Activated B cell treated with CpG ODN at 0.5 μM for 24 hours (primary cell): Measurements from ENCODE around the gene EIF1AX. TPM values are rescaled to one million over a fixed set of nuclear protein-coding genes. Genes with fewer than 3 reads are reported as not detected.
"Not testable (repeated sequence)": the region's sequence is repeated elsewhere in the genome, so short reads cannot be mapped to it uniquely, and the experiment has no call there.

Source experiments
- ATAC-seq: fragments of 200-7000 bp; cut with Tn5 transposase; one replicate; pipeline ENCODE4 v1.10.0; 2021; ENCODE audit warnings: low read depth, mild to moderate bottlenecking, moderate library complexity
- CTCF ChIA-PET: fragments of 350-600 bp; sonication (Branson Sonifier 250); formaldehyde crosslinking; loops from one replicate; lab custom pipeline; 2021; ENCODE audit warnings: antibody characterized with exemption; lab: Charles Lee
- POLR2A ChIA-PET: fragments of 350-600 bp; sonication (Branson Sonifier 250); formaldehyde crosslinking; loops from one replicate; lab custom pipeline; 2021; ENCODE audit warnings: antibody characterized with exemption; lab: Charles Lee
- DNase-seq: peaks from one replicate; pipeline ENCODE4 v3.0.0; 2022
- H3K27ac Mint-ChIP-seq: one replicate; pipeline ENCODE4 v1.8.0; 2020; ENCODE audit warnings: mixed read lengths
- H3K27me3 Mint-ChIP-seq: one replicate; pipeline ENCODE4 v1.8.0; 2021; ENCODE audit warnings: mixed read lengths
- H3K36me3 Mint-ChIP-seq: one replicate; pipeline ENCODE4 v1.8.0; 2021; ENCODE audit warnings: low read depth, mixed read lengths
- H3K4me1 Mint-ChIP-seq: one replicate; pipeline ENCODE4 v1.8.0; 2021; ENCODE audit warnings: mixed read lengths
- H3K4me3 Mint-ChIP-seq: one replicate; pipeline ENCODE4 v1.8.0; 2020; ENCODE audit warnings: mild to moderate bottlenecking, mixed read lengths
- H3K9me3 Mint-ChIP-seq: one replicate; pipeline ENCODE4 v1.8.0; 2020; ENCODE audit warnings: mixed read lengths
- intact Hi-C: fragments of 100-400 bp; cut with micrococcal nuclease; formaldehyde crosslinking; loops from one replicate; pipeline ENCODE4 v1.15.1; 2024
- total RNA-seq: library from RNA; stranded (reverse); gene quantifications from 2 replicates; pipeline ENCODE4 v1.2.3, GENCODE V29; 2022
- TF ChIP-seq, protein P1 (sequence below): fragments of 200-600 bp; IDR thresholded peaks from one replicate; pipeline ENCODE4 v1.8.0; 2022; ENCODE audit warnings: antibody characterized with exemption, mild to moderate bottlenecking

EIF1AX gene
- total RNA-seq, 1 donor from 2014 or later: 58.8 TPM

DNA sequence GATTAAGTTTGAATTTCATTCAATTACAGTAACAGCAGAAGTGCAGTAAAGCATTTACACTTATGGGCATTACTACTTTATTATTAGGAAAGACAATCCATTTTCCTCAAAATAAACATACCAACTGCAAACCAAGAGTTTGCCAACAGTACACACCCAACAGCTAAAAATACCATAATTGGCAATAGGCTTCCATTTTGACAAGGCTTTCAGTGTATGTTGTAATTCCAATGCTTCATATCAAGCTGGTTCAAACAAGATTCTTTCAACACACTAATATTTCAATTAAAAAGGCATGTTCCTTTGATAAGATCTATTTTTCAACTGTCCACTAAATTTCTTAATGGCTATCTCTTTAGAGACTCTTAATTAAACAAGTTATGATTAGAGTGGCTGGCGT, 12.1 kb downstream of the EIF1AX start:
- CTCF ChIA-PET: no interaction called here
- Mint-ChIP-seq H3K4me3 (no peak overlapping the region), H3K9me3 (no peaks in the 10 kb centered on the region), H3K27me3 (no peaks in the 10 kb centered on the region), H3K36me3 (peaks cover 44% of the 10 kb centered on the region), H3K4me1 (no peaks in the 10 kb centered on the region), H3K27ac (no peak overlapping the region)
- POLR2A ChIA-PET: interaction anchor here (2.2 kb wide), 1 partner anchor 11 kb away, joined by 15 read pairs; the partner anchor contains the start of gene EIF1AX
- DNase-seq (no peak), ATAC-seq (no peak)
- TF ChIP-seq, protein P1, sequence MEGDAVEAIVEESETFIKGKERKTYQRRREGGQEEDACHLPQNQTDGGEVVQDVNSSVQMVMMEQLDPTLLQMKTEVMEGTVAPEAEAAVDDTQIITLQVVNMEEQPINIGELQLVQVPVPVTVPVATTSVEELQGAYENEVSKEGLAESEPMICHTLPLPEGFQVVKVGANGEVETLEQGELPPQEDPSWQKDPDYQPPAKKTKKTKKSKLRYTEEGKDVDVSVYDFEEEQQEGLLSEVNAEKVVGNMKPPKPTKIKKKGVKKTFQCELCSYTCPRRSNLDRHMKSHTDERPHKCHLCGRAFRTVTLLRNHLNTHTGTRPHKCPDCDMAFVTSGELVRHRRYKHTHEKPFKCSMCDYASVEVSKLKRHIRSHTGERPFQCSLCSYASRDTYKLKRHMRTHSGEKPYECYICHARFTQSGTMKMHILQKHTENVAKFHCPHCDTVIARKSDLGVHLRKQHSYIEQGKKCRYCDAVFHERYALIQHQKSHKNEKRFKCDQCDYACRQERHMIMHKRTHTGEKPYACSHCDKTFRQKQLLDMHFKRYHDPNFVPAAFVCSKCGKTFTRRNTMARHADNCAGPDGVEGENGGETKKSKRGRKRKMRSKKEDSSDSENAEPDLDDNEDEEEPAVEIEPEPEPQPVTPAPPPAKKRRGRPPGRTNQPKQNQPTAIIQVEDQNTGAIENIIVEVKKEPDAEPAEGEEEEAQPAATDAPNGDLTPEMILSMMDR: no peak
- intact Hi-C loops: loop anchor here (10.0 kb wide), 1 partner anchor 755 kb away; no protein-coding TSS in a partner anchor

DNA sequence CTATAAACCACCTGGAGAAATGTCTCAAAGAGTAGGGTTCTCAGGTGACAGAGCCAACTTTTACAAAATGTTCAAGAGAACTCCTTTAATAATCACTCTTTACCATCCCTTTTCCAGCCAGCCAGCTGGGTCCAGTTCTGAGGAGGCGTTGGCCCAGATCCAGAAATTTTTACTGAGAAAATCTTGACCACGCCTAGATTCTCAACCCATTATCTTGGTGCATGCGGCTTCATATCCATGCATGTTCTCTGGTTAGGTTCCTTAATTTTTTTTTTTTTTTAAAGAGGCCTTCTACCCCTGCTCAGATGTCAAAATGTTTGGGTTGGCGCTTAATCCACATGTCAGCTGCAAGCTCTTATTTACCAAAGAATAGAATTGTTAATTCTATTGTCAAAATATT, 13.0 kb downstream of the EIF1AX start:
- Mint-ChIP-seq H3K27me3 (no peaks in the 10 kb centered on the region), H3K4me1 (no peaks in the 10 kb centered on the region), H3K9me3 (no peaks in the 10 kb centered on the region), H3K27ac (no peak overlapping the region), H3K4me3 (no peak overlapping the region), H3K36me3 (peaks cover 43% of the 10 kb centered on the region)
- ChIA-PET POLR2A (interaction anchor here (0.7 kb wide), 1 partner anchor 11 kb away, joined by 3 read pairs; no protein-coding TSS in a partner anchor), CTCF (no interaction called here)
- DNase-seq: no peak
- intact Hi-C loops: loop anchor here (10.0 kb wide), 1 partner anchor 754 kb away; no protein-coding TSS in a partner anchor
- ATAC-seq: no peak
- TF ChIP-seq, protein P1: no peak

DNA sequence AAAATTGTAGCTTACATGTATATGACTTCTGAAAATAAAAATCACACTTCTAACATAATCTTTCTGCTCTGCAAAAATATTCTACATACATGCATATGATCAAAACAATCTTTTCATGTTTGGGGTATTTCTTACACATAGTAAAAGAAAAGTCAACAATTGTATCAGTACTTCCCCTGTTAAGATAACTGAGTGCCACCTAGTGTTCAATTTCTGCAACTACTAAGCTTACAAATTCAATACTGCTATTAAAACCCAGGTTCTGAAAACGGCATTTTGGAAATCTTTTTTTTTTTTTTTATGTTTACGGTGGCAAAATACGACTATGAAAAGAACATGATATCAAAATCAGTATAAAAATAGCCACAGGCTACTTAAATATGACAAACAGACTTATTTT, 14.2 kb downstream of the EIF1AX start:
- H3K4me1 Mint-ChIP-seq, H3K4me3 Mint-ChIP-seq, H3K9me3 Mint-ChIP-seq, DNase-seq, H3K27ac Mint-ChIP-seq, H3K27me3 Mint-ChIP-seq, CTCF ChIA-PET, POLR2A ChIA-PET: not testable (repeated sequence)
- peaks cover 31% of the 10 kb centered on the region for H3K36me3 Mint-ChIP-seq
- intact Hi-C loops: loop anchor here (10.0 kb wide), 1 partner anchor 753 kb away; no protein-coding TSS in a partner anchor
- ATAC-seq: peak; percentile 66

DNA sequence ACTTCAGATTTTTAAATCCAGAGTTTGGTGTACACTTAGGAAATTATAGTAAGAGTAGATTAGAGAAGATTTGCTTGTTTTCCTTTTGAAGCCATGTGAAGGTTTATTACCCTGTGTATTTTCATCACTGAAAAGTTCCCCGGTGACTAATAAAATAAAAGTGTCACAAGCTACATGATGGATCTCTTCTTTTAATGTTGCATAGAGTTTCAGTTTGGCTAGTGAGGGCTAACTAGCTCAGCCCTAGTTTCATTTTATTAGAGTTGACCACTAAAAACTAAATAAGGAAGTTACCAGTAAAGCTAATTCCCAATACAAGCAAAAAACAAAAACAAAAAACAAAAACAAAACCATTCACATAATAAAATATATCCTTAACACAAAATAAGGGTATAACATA, 14.8 kb downstream of the EIF1AX start:
- H3K36me3 Mint-ChIP-seq: peaks cover 28% of the 10 kb centered on the region
- intact Hi-C loops: loop anchor here (10.0 kb wide), 1 partner anchor 752 kb away; no protein-coding TSS in a partner anchor
- H3K27ac Mint-ChIP-seq, H3K4me3 Mint-ChIP-seq, DNase-seq, H3K4me1 Mint-ChIP-seq, H3K9me3 Mint-ChIP-seq, CTCF ChIA-PET, H3K27me3 Mint-ChIP-seq, ATAC-seq, POLR2A ChIA-PET: not testable (repeated sequence)

DNA sequence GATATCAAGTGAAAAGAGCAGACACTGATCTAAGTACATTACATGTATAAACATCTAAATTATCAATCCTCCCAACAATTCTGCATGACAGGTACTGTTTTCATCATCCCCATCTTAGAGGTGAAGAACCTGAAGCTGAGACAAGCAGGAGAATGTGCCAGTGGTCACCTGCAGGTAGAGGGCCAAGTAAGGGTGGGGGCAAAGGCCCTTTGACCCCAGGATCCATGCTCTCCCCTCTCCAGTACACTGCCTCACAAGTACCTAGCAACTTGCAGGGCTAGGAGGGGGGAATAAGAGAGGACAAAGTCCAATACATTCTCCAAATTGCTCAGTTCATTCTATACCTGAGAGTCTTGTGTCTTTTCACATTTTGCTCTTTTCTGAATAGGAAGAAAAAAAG, 16.7 kb downstream of the EIF1AX start:
- Mint-ChIP-seq H3K27me3 (no peaks in the 10 kb centered on the region), H3K4me3 (no peak overlapping the region), H3K27ac (no peak overlapping the region), H3K36me3 (peaks cover 21% of the 10 kb centered on the region), H3K9me3 (no peaks in the 10 kb centered on the region), H3K4me1 (no peaks in the 10 kb centered on the region)
- no peak for DNase-seq
- ATAC-seq: no peak
- POLR2A ChIA-PET: no interaction called here
- CTCF ChIA-PET: no interaction called here
- intact Hi-C loops: loop anchor here (5.0 to 10.0 kb wide), 2 partner anchors 218 to 750 kb away; no protein-coding TSS in a partner anchor
- TF ChIP-seq, protein P1: no peak

DNA sequence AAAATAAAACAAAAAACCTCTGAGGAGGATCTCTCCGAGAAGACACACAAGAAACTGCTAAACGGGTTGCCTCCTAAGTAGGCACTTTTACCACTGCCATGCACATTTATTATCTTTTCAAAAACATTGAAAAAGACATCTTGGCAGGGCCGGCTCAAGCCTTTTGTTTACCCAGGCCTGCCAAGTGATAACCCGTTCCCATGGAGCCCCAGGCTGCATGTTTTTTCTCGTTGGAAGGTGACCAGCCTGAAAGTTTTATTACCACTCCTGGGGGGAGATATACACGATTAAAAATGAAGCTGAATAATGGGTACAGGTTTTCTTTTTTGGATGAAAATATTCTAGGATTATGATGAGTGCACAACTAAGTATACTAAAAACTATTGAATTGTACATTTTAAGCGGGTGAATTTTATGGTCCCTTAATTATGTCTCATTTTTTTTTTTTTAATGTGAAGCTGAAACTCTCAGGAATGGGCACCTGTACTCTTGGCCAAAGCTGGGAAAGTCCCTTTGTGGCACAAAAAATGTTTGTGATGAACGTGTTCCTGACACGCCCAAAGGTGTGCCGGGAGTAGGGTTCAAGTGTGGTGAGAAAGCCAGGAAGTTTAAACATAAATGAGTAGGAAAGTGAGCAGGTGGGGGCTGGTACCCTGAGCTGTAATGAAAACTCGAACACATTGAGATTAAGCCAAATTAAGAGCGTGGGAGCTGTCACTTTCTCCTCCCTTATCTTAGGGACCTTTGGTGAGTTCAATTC, 23.4 kb downstream of the EIF1AX start:
- H3K9me3 Mint-ChIP-seq: no peaks in the 10 kb centered on the region
- no peak overlapping the region for H3K27ac Mint-ChIP-seq
- ChIA-PET CTCF (no interaction called here), POLR2A (no interaction called here)
- H3K27me3 Mint-ChIP-seq: peaks cover 8% of the 10 kb centered on the region
- H3K4me3 Mint-ChIP-seq: no peak overlapping the region
- peaks cover 4% of the 10 kb centered on the region for H3K4me1 Mint-ChIP-seq
- no peak for DNase-seq
- intact Hi-C loops: no loop called here
- no peaks in the 10 kb centered on the region for H3K36me3 Mint-ChIP-seq
- no peak for ATAC-seq
- TF ChIP-seq, protein P1: no peak
